Mononuclear cell (primary cell): ENCODE data around the gene ALDH1B1. TPM values are rescaled to one million over a fixed set of nuclear protein-coding genes. Genes with fewer than 3 reads are reported as not detected.

Source experiments
- H3K27me3 ChIP-seq: 2 replicates; pipeline ENCODE4 v1.6.0; 2011; ENCODE audit warnings: low read length, control low read depth; ENCODE audit not compliant: insufficient read depth
- H3K4me1 ChIP-seq: 2 replicates; pipeline ENCODE4 v1.5.1; 2011; ENCODE audit warnings: mild to moderate bottlenecking, low read length, control low read depth; ENCODE audit not compliant: insufficient read depth
- H3K4me3 ChIP-seq: 2 replicates; pipeline ENCODE4 v1.5.1; 2011; ENCODE audit warnings: mild to moderate bottlenecking, low read length, moderate library complexity
- H3K9me3 ChIP-seq: 2 replicates; pipeline ENCODE4 v1.5.1; 2011; ENCODE audit warnings: low read depth, mild to moderate bottlenecking, control low read depth, low read length
- total RNA-seq: library from RNA; depleted of rRNA; stranded (reverse); fragments of >200 nt; gene quantifications from one replicate; pipeline ENCODE4 v1.2.3, GENCODE V29; 2012

The ALDH1B1 gene
- total RNA-seq, 1 donor: 0.52 TPM

- H3K4me1 ChIP-seq: no peaks in the 10 kb centered on the region
- no peaks in the 10 kb centered on the region for H3K9me3 ChIP-seq
- no peaks in the 10 kb centered on the region for H3K27me3 ChIP-seq
- H3K4me3 ChIP-seq: no peak overlapping the region
These were observed 20.8 kb downstream of the ALDH1B1 start for GRCh38 chr9:38413283-38413682.

- Histone ChIP-seq H3K4me3 (no peak overlapping the region), H3K4me1 (no peaks in the 10 kb centered on the region), H3K9me3 (no peaks in the 10 kb centered on the region), H3K27me3 (no peaks in the 10 kb centered on the region)
These were observed 21.7 kb downstream of the ALDH1B1 start for GRCh38 chr9:38414040-38414723.

DNA sequence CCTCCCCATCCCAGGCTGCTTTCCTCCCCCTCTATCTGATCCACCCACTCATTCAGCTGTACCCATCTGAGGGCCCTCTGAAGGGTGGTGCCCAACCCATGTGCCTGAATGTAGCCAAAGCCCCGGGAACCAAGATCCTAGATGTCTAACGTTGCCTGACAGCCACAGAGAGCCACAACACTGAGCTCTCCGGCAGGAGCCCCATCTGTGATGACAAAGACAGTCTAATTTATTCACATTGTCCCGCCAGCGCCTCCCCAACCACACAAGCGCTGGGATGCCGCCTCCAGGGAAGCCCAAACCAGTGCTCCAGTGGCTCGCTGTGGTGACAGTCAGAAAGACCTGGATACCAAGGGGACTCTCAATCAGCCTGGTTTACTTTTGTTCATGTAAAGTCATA is 23.4 kb downstream of the ALDH1B1 start:
- Histone ChIP-seq H3K4me1 (no peaks in the 10 kb centered on the region), H3K27me3 (no peaks in the 10 kb centered on the region), H3K4me3 (no peak overlapping the region), H3K9me3 (no peaks in the 10 kb centered on the region)

- Histone ChIP-seq H3K4me1 (no peaks in the 10 kb centered on the region), H3K9me3 (no peaks in the 10 kb centered on the region), H3K4me3 (no peak overlapping the region), H3K27me3 (no peaks in the 10 kb centered on the region)
These were observed 24.0 kb downstream of the ALDH1B1 start for GRCh38 chr9:38416461-38416860.

DNA sequence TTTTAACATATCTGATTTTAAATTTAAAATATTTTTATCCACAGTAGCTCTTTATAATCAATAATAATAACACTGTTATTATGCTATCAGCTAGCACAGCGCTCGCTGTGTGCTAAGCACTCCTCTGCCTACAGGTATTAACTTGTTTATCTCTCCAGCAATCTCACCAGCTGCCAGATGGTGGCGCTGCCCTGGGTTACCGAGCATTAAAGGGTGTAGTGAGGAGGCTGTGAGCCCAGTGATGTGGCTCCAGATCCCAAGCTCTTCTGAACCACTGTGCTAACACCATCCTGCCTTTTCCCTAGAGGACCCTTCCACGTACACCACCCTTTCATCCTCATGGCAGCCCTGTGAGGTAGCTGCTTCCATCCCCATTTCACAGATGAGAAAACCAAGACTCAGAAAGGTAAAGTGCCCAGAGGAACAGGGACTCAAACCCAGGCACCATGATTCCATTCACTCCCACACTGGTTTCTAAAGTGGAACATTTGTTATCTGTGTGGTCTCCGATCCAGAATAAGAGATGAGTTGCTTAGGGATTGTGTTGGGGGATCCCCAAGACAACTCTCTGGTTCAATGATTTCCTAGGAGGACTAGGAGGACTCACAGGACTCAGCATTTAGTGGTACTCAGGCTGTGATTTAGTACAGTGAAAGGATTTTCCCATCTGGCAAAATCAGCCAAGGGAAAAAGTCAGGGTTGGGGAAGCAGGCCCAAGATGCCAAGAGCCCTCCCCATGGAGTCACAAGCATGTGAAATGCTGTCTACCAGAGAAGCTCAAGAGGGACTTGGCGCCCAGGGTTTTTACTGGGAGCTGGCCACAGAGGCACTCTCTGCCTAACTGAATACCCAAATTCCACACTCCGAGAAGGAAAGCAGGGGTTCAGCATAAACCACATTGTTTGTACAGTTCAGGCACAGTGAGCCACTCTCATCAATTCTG is 24.8 kb downstream of the ALDH1B1 start:
- Histone ChIP-seq H3K27me3 (peaks cover 3% of the 10 kb centered on the region), H3K4me3 (no peak overlapping the region), H3K9me3 (no peaks in the 10 kb centered on the region), H3K4me1 (no peaks in the 10 kb centered on the region)

GRCh38 chr9:38418366-38418765 is 25.9 kb downstream of the ALDH1B1 start:
- Histone ChIP-seq H3K27me3 (peaks cover 14% of the 10 kb centered on the region), H3K4me3 (no peak overlapping the region), H3K4me1 (no peaks in the 10 kb centered on the region), H3K9me3 (no peaks in the 10 kb centered on the region)

GRCh38 chr9:38419181-38419580 is 26.7 kb downstream of the ALDH1B1 start:
- Histone ChIP-seq H3K4me1 (no peaks in the 10 kb centered on the region), H3K9me3 (no peaks in the 10 kb centered on the region), H3K4me3 (no peak overlapping the region), H3K27me3 (peaks cover 18% of the 10 kb centered on the region)

- Histone ChIP-seq H3K4me3 (no peak overlapping the region), H3K4me1 (no peaks in the 10 kb centered on the region), H3K27me3 (peaks cover 40% of the 10 kb centered on the region), H3K9me3 (no peaks in the 10 kb centered on the region)
These were observed 29.2 kb downstream of the ALDH1B1 start for GRCh38 chr9:38421498-38422211.

DNA sequence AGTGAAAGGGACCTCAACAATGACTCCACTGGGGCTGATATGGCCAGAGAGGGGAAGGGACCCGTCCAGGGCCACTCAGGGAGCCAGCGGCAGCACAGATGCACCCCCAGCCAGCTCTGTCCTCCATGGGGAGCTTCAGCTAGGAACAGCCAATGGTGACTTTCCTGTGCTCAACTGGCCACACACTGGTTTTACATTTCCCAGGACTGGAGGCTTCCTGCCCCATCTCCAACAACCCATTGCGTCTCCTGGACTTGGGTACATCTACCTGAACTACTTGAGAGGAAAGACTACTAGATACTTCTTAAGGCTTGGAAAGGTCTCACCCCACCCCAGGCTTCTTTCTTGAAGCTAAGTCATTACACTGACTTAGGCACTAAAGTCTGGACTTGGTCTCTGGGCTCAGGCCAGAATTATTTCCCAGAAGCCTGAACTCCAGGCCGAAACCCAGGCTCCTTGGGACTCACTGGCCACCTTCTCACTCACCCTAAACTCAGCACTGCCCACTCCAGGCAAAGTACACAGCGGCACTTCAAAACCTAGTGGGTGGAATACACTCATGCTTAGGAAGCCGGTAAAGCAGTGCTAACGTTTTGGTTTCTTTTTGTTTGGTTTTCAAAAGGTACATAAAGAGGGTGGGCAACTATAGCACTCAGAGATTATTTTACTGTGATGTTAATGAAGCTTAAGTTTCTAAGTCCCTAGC is 30.2 kb downstream of the ALDH1B1 start:
- H3K4me3 ChIP-seq: no peak overlapping the region
- no peaks in the 10 kb centered on the region for H3K9me3 ChIP-seq
- H3K27me3 ChIP-seq: peaks cover 40% of the 10 kb centered on the region
- no peaks in the 10 kb centered on the region for H3K4me1 ChIP-seq

GRCh38 chr9:38423273-38423972 is 30.9 kb downstream of the ALDH1B1 start:
- H3K4me3 ChIP-seq: no peak overlapping the region
- no peaks in the 10 kb centered on the region for H3K4me1 ChIP-seq

DNA sequence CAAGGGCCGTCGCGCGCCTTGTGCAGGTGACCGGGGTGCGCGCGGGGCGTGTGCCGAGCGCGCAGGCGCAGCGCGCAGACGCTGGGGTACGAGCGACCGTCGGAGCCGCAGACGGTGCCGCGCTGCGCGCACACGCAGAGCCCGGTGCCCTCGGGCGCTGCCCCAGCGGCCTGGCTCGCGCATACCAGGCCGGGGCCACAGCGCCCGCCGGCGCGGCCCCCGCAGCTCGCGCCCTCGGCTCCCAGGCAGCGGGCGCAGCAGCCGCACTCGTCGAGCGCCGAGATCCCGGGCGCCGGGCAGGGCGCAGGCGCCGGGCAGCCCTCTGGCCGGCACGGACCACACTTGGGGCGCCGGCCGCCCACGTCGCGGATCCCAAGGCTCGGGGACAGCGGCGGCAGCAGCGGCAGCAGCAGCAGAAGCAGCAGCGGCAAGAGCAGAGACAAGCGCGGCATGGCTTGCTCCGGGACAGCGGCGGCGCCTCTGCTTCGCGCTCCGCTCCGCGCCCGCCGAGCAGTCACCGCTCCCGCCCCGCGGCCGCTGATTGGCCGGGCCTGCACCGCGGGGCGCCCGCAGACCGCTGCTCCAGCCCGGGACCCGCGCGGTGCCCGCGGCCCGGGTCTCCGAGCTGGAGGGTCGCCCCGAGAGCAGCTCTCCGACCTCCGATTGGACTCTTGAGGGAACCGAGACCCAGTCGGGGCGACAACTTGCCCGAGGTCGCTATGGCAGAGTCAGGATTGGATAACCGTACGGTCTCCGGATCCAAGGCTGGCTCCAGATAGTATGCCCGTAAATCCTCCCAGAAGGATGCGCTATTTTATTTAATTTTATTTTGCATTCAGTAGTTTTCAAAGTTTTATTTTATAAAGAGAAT is 31.7 kb downstream of the ALDH1B1 start, which contains the start of gene IGFBPL1:
IGFBPL1 (minus strand) TSS at position 482 of the 871 bp plus-strand sequence; CDS start at position 452, 30 bp downstream.
- H3K27me3 ChIP-seq: peaks cover 40% of the 10 kb centered on the region
- H3K9me3 ChIP-seq: no peaks in the 10 kb centered on the region
- no peaks in the 10 kb centered on the region for H3K4me1 ChIP-seq
- H3K4me3 ChIP-seq: no peak within 1 kb of the TSS

More at GRCh38 chr9:38423273-38423972, 30.9 kb downstream of the ALDH1B1 start:
- Histone ChIP-seq H3K9me3 (no peaks in the 10 kb centered on the region), H3K27me3 (peaks cover 40% of the 10 kb centered on the region)

GRCh38 chr9:38424918-38425317 is 32.4 kb downstream of the ALDH1B1 start:
- peaks cover 40% of the 10 kb centered on the region for H3K27me3 ChIP-seq
- no peak overlapping the region for H3K4me3 ChIP-seq
- H3K9me3 ChIP-seq: no peaks in the 10 kb centered on the region
- H3K4me1 ChIP-seq: no peaks in the 10 kb centered on the region

DNA sequence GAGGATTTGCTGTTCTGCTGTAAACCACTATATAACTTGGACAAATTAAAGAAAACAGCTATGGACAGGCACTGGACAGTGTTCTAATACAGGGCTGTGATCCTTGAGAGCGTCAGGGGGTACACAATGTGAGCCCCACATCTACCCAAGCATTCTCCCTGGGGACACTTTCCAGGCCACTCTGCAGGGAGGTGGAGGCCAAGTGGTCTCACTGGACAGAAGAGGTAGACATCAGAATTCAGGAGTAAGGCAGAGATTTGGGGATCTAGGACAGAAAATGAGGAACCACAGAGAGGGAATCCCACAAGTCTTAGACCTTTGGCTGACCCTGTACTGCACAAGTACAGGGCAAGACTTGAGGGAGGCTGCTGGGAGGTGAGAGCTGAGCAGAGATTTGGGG is 35.6 kb downstream of the ALDH1B1 start:
- Histone ChIP-seq H3K4me1 (no peaks in the 10 kb centered on the region), H3K4me3 (no peak overlapping the region), H3K9me3 (no peaks in the 10 kb centered on the region), H3K27me3 (peaks cover 29% of the 10 kb centered on the region)
